GM12801 (cell line): ENCODE measurements around the gene SPEF1.

Experiments used
- TF ChIP-seq, protein P1 (sequence below): IDR thresholded peaks from one replicate; pipeline ENCODE4 v1.5.1; 2011; ENCODE audit warnings: control low read depth; ENCODE audit not compliant: insufficient read length; ENCODE audit errors: extremely low read depth

Gene SPEF1

GRCh38 chr20:3798373-3798768 is 17.1 kb upstream of the SPEF1 start:
- TF ChIP-seq, protein P1, sequence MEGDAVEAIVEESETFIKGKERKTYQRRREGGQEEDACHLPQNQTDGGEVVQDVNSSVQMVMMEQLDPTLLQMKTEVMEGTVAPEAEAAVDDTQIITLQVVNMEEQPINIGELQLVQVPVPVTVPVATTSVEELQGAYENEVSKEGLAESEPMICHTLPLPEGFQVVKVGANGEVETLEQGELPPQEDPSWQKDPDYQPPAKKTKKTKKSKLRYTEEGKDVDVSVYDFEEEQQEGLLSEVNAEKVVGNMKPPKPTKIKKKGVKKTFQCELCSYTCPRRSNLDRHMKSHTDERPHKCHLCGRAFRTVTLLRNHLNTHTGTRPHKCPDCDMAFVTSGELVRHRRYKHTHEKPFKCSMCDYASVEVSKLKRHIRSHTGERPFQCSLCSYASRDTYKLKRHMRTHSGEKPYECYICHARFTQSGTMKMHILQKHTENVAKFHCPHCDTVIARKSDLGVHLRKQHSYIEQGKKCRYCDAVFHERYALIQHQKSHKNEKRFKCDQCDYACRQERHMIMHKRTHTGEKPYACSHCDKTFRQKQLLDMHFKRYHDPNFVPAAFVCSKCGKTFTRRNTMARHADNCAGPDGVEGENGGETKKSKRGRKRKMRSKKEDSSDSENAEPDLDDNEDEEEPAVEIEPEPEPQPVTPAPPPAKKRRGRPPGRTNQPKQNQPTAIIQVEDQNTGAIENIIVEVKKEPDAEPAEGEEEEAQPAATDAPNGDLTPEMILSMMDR, result no peak

- TF ChIP-seq, protein P1, result no peak
Observed at GRCh38 chr20:3797592-3798372, 16.5 kb upstream of the SPEF1 start.

GRCh38 chr20:3797226-3797545 is 15.9 kb upstream of the SPEF1 start:
- TF ChIP-seq, protein P1, result no peak

DNA sequence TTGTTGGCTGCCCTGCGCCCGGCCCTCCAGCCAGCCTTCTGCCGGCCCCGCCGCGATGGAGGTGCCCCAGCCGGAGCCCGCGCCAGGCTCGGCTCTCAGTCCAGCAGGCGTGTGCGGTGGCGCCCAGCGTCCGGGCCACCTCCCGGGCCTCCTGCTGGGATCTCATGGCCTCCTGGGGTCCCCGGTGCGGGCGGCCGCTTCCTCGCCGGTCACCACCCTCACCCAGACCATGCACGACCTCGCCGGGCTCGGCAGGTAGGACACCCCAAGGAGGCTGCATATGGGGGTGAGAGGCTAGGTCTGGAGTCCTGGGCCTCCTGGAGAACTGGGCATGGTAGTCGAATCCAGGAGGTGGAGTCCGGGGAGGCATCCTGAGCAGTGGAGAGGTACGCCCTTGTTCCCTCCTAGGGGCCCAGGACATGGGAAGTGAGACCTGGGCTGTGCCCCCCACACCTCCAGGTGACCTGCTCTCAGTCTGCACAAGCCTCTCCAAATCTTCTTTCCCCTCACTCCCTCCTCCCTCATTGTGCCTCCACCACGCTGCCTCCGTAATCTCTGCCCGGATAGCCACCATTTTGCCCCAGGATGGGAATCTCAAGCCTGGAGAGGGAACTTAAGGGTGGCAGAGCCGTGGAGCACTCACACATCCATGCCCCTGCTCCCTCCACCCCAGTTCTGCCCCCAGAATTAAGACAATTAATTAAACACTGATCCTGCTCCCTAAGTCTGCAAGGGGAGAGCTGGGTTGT is 15.4 kb upstream of the SPEF1 start:
- TF ChIP-seq, protein P1, result no peak

DNA sequence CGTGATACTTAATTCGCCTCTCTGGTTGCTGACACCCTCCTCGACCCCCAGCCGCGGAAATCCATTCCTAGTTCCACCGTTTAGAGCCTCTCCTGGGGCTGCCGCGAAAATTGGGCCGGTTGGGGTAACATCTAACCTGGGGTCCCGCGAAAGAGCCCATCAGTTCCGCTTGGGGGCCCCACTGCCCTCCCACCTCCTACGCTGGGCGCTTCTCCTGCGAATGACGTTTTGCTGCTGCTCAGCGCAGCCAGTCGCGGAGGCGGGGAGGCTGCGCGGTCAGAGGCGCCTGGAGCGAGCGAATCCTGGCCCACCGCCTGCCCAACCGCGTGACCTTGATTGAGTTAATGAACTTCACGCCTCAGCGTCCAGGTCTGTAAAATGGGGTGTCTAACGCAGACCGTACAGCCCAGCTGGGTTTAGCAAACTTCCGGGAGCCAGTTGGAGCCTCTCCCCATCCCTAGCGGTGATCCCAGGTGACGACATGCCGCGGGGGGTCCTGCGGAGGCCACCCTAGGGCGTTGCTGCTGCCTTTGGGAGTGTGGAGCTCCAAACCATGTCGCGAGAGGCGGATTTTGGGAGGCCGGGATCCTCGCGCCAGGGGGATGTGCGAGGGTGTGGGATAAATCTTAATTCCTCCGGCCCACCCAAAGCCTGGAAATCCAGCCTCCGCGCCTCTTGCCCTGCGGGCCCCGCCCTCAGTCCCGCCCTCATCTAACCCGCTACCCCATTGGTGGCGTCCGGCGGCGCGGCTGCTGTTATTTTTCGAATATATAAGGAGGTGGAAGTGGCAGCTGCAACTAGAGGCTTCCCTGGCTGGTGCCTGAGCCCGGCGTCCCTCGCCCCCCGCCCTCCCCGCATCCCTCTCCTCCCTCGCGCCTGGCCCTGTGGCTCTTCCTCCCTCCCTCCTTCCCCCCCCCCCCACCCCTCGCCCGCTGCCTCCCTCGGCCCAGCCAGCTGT is 14.5 kb upstream of the SPEF1 start, which contains the start of gene CDC25B:
Gene CDC25B, plus strand, starts transcription at position 800 of the 958 bp plus-strand sequence. CDS start 222 bp downstream, outside the sequence.
- TF ChIP-seq, protein P1, result no peak

- TF ChIP-seq, protein P1, result no peak
Observed at GRCh38 chr20:3794701-3795420, 13.6 kb upstream of the SPEF1 start.
